Thymus (tissue), 11 donors: ENCODE results near the gene ROBO2. TPM values are rescaled to one million over a fixed set of nuclear protein-coding genes. Genes with fewer than 3 reads are reported as not detected.

ENCODE experiments used
- DNase-seq, 9 donors: peaks; one replicate each; pipeline ENCODE4 v3.0.0-alpha.2; 2013; ENCODE audit warnings: low spot score in 9 of 9, low read depth in 6 of 9, missing footprints in 1 of 9
- H3K27ac ChIP-seq, 2 donors: one replicate each; pipeline ENCODE4 v1.5.1; 2013; ENCODE audit warnings: control low read depth in 1 of 2, low read depth in 1 of 2, low read length in 1 of 2, mild to moderate bottlenecking in 1 of 2, moderate library complexity in 1 of 2
- H3K27me3 ChIP-seq, 2 donors: one replicate each; pipeline ENCODE4 v1.5.1; 2013; ENCODE audit warnings: low read length in 1 of 2; ENCODE audit not compliant: control insufficient read depth in 2 of 2, insufficient read depth in 1 of 2
- H3K36me3 ChIP-seq, 2 donors: one replicate each; pipeline ENCODE4 v1.5.1; 2013; ENCODE audit warnings: low read length in 1 of 2, mild to moderate bottlenecking in 1 of 2, moderate library complexity in 1 of 2; ENCODE audit not compliant: control insufficient read depth in 2 of 2, insufficient read depth in 2 of 2
- H3K4me1 ChIP-seq, 2 donors: one replicate each; pipeline ENCODE4 v1.5.1; 2013; ENCODE audit warnings: low read length in 2 of 2; ENCODE audit not compliant: control insufficient read depth in 2 of 2, insufficient read depth in 2 of 2
- H3K4me3 ChIP-seq, 2 donors: one replicate each; pipeline ENCODE4 v1.5.1; 2013; ENCODE audit warnings: low read length in 2 of 2, control low read depth in 1 of 2, mild to moderate bottlenecking in 1 of 2
- H3K9me3 ChIP-seq, 2 donors: one replicate each; pipeline ENCODE4 v1.5.1; 2013; ENCODE audit warnings: low read length in 1 of 2, mild to moderate bottlenecking in 1 of 2; ENCODE audit not compliant: control insufficient read depth in 2 of 2, insufficient read depth in 1 of 2
- WGBS: extraction: QIAGEN DNeasy Blood & Tissue Kit; methylation state at CpG from one replicate; pipeline ENCODE4 v1.1.7; 2013; 5-methylcytosine and 5-hydroxymethylcytosine counted together
- polyA plus RNA-seq: library from polyadenylated mRNA; stranded (reverse); fragments of 200-250 nt; gene quantifications from one replicate; pipeline ENCODE4 v1.2.3, GENCODE V29; 2013
- total RNA-seq: library from RNA; stranded (reverse); fragments of 120-200 nt; gene quantifications from one replicate; pipeline ENCODE4 v1.2.4, GENCODE V29; 2013
- donor health status: healthy.

ROBO2 gene
- total and polyA plus RNA-seq, 2 donors: 2.6 to 9.3 TPM

GRCh38 chr3:77267589-77267988 is 227.7 kb downstream of the ROBO2 start:
- no peaks in the 10 kb centered on the region for H3K4me1 ChIP-seq
- H3K27ac ChIP-seq: no peak overlapping the region
- H3K27me3 ChIP-seq: no peaks in the 10 kb centered on the region
- 87% methylated on average over 3 of the region's 3 CpGs for WGBS
- no peak for DNase-seq
- H3K9me3 ChIP-seq: no peaks in the 10 kb centered on the region
- no peaks in the 10 kb centered on the region for H3K36me3 ChIP-seq
- H3K4me3 ChIP-seq: no peak overlapping the region

- Histone ChIP-seq H3K4me1 (no peaks in the 10 kb centered on the region), H3K4me3 (no peak overlapping the region), H3K36me3 (no peaks in the 10 kb centered on the region), H3K27ac (no peak overlapping the region), H3K27me3 (no peaks in the 10 kb centered on the region), H3K9me3 (no peaks in the 10 kb centered on the region)
- 89% methylated on average over 1 of the region's 1 CpG for WGBS
- DNase-seq: no peak
These were observed 231.4 kb downstream of the ROBO2 start for GRCh38 chr3:77271306-77271705.

GRCh38 chr3:77271711-77272110 is 231.8 kb downstream of the ROBO2 start:
- Histone ChIP-seq H3K27me3 (no peaks in the 10 kb centered on the region), H3K4me3 (no peak overlapping the region), H3K36me3 (no peaks in the 10 kb centered on the region), H3K4me1 (no peaks in the 10 kb centered on the region), H3K9me3 (no peaks in the 10 kb centered on the region), H3K27ac (no peak overlapping the region)
- WGBS: 94% methylated on average over 6 of the region's 6 CpGs
- no peak for DNase-seq

GRCh38 chr3:77279276-77279675 is 239.4 kb downstream of the ROBO2 start:
- H3K36me3 ChIP-seq: no peaks in the 10 kb centered on the region
- no peaks in the 10 kb centered on the region for H3K27me3 ChIP-seq
- H3K4me1 ChIP-seq: no peaks in the 10 kb centered on the region
- H3K4me3 ChIP-seq: no peak overlapping the region
- no peak overlapping the region for H3K27ac ChIP-seq
- 95% methylated on average over 2 of the region's 2 CpGs for WGBS
- DNase-seq: no peak
- no peaks in the 10 kb centered on the region for H3K9me3 ChIP-seq

GRCh38 chr3:77281721-77282120 is 241.8 kb downstream of the ROBO2 start:
- no peaks in the 10 kb centered on the region for H3K9me3 ChIP-seq
- WGBS: 79% methylated on average over 8 of the region's 8 CpGs
- no peaks in the 10 kb centered on the region for H3K27me3 ChIP-seq
- DNase-seq: no peak
- no peaks in the 10 kb centered on the region for H3K4me1 ChIP-seq
- no peak overlapping the region for H3K27ac ChIP-seq
- no peak overlapping the region for H3K4me3 ChIP-seq
- H3K36me3 ChIP-seq: no peaks in the 10 kb centered on the region

GRCh38 chr3:77283108-77283507 is 243.2 kb downstream of the ROBO2 start:
- Histone ChIP-seq H3K4me3 (no peak overlapping the region), H3K27me3 (no peaks in the 10 kb centered on the region), H3K27ac (no peak overlapping the region), H3K4me1 (no peaks in the 10 kb centered on the region), H3K36me3 (no peaks in the 10 kb centered on the region), H3K9me3 (no peaks in the 10 kb centered on the region)
- 84% methylated on average over 4 of the region's 4 CpGs for WGBS
- no peak for DNase-seq

- no peak for DNase-seq
- no peaks in the 10 kb centered on the region for H3K9me3 ChIP-seq
- WGBS: 90% methylated on average over 1 of the region's 1 CpG
- no peaks in the 10 kb centered on the region for H3K36me3 ChIP-seq
- H3K4me1 ChIP-seq: no peaks in the 10 kb centered on the region
- H3K4me3 ChIP-seq: no peak overlapping the region
- no peak overlapping the region for H3K27ac ChIP-seq
- H3K27me3 ChIP-seq: no peaks in the 10 kb centered on the region
These were observed 248.4 kb downstream of the ROBO2 start for GRCh38 chr3:77288348-77288747.

GRCh38 chr3:77296527-77296926 is 256.6 kb downstream of the ROBO2 start:
- H3K36me3 ChIP-seq: no peaks in the 10 kb centered on the region
- H3K9me3 ChIP-seq: no peaks in the 10 kb centered on the region
- 96% methylated on average over 5 of the region's 5 CpGs for WGBS
- no peaks in the 10 kb centered on the region for H3K27me3 ChIP-seq
- DNase-seq: no peak
- no peaks in the 10 kb centered on the region for H3K4me1 ChIP-seq
- H3K4me3 ChIP-seq: no peak overlapping the region
- no peak overlapping the region for H3K27ac ChIP-seq

- no peak for DNase-seq
- Histone ChIP-seq H3K9me3 (no peaks in the 10 kb centered on the region), H3K36me3 (no peaks in the 10 kb centered on the region), H3K27me3 (no peaks in the 10 kb centered on the region), H3K27ac (no peak overlapping the region), H3K4me1 (no peaks in the 10 kb centered on the region), H3K4me3 (no peak overlapping the region)
- 94% methylated on average over 1 of the region's 1 CpG for WGBS
These were observed 258.5 kb downstream of the ROBO2 start for GRCh38 chr3:77298417-77298816.
